ENCODE measurements around the gene CPN2.

Gene CPN2

GRCh38 chr3:194380326-194380725 is 29.2 kb upstream of the CPN2 start:
- H3F3A ChIP-seq (ENCODE audit: insufficient read depth): no peaks in the 10 kb centered on the region
- no peaks in the 10 kb centered on the region for H3K36me3 ChIP-seq (ENCODE audit: low read length)
- no peak overlapping the region for H3K4me3 ChIP-seq (ENCODE audit: insufficient read depth, low read length, poor library complexity, severe bottlenecking)
- no peak overlapping the region for H3K9ac ChIP-seq (ENCODE audit: low read length)
- H3K9me3 ChIP-seq (ENCODE audit: insufficient read depth, low read length): no peaks in the 10 kb centered on the region
- H4K20me1 ChIP-seq (ENCODE audit: low read depth, low read length): no peaks in the 10 kb centered on the region
- H3K4me2 ChIP-seq (ENCODE audit: low read depth, low read length, poor library complexity, severe bottlenecking): no peak overlapping the region
- H3K27me3 ChIP-seq (ENCODE audit: low read length): no peaks in the 10 kb centered on the region
- H2AFZ ChIP-seq (ENCODE audit: low read depth, low read length, severe bottlenecking): no peak overlapping the region
- TF ChIP-seq CTCF (IDR thresholded peaks at IDR 0.05; ENCODE audit: insufficient read depth, low read length, poor library complexity, severe bottlenecking): no peak
- TF ChIP-seq EZH2phosphoT487 (conservative IDR thresholded peaks at IDR 0.05; ENCODE audit: low read length): no peak
- H3K9me2 ChIP-seq (replicated peaks; ENCODE audit: insufficient read depth, low read length): no peaks in the 10 kb centered on the region
- no peak overlapping the region for H3K27ac ChIP-seq (ENCODE audit: low read depth, low read length)
- H3K79me2 ChIP-seq (ENCODE audit: insufficient read depth, low read length): no peaks in the 10 kb centered on the region

- no peak overlapping the region for H3K4me2 ChIP-seq (ENCODE audit: low read depth, low read length, poor library complexity, severe bottlenecking)
- H3K27ac ChIP-seq (ENCODE audit: low read depth, low read length): no peak overlapping the region
- no peaks in the 10 kb centered on the region for H3K36me3 ChIP-seq (ENCODE audit: low read length)
- no peak overlapping the region for H2AFZ ChIP-seq (ENCODE audit: low read depth, low read length, severe bottlenecking)
- no peaks in the 10 kb centered on the region for H3K9me3 ChIP-seq (ENCODE audit: insufficient read depth, low read length)
- no peak overlapping the region for H3K4me3 ChIP-seq (ENCODE audit: insufficient read depth, low read length, poor library complexity, severe bottlenecking)
- no peaks in the 10 kb centered on the region for H4K20me1 ChIP-seq (ENCODE audit: low read depth, low read length)
- TF ChIP-seq CTCF (IDR thresholded peaks at IDR 0.05; ENCODE audit: insufficient read depth, low read length, poor library complexity, severe bottlenecking) (no peak), EZH2phosphoT487 (conservative IDR thresholded peaks at IDR 0.05; ENCODE audit: low read length) (no peak)
- no peaks in the 10 kb centered on the region for H3K27me3 ChIP-seq (ENCODE audit: low read length)
- no peaks in the 10 kb centered on the region for H3F3A ChIP-seq (ENCODE audit: insufficient read depth)
- no peaks in the 10 kb centered on the region for H3K79me2 ChIP-seq (ENCODE audit: insufficient read depth, low read length)
- H3K9me2 ChIP-seq (replicated peaks; ENCODE audit: insufficient read depth, low read length): no peaks in the 10 kb centered on the region
- no peak overlapping the region for H3K9ac ChIP-seq (ENCODE audit: low read length)
These were observed 28.5 kb upstream of the CPN2 start for GRCh38 chr3:194379651-194380050.

- Histone ChIP-seq H3K79me2 (ENCODE audit: insufficient read depth, low read length) (no peaks in the 10 kb centered on the region), H4K20me1 (ENCODE audit: low read depth, low read length) (no peaks in the 10 kb centered on the region), H3K9me3 (ENCODE audit: insufficient read depth, low read length) (no peaks in the 10 kb centered on the region), H3K4me2 (ENCODE audit: low read depth, low read length, poor library complexity, severe bottlenecking) (no peak overlapping the region), H3F3A (ENCODE audit: insufficient read depth) (no peaks in the 10 kb centered on the region), H3K36me3 (ENCODE audit: low read length) (no peaks in the 10 kb centered on the region), H3K9ac (ENCODE audit: low read length) (no peak overlapping the region), H3K9me2 (replicated peaks; ENCODE audit: insufficient read depth, low read length) (no peaks in the 10 kb centered on the region), H3K27me3 (ENCODE audit: low read length) (no peaks in the 10 kb centered on the region), H3K4me3 (ENCODE audit: insufficient read depth, low read length, poor library complexity, severe bottlenecking) (no peak overlapping the region), H2AFZ (ENCODE audit: low read depth, low read length, severe bottlenecking) (no peak overlapping the region), H3K27ac (ENCODE audit: low read depth, low read length) (no peak overlapping the region)
- TF ChIP-seq CTCF (IDR thresholded peaks at IDR 0.05; ENCODE audit: insufficient read depth, low read length, poor library complexity, severe bottlenecking) (no peak), EZH2phosphoT487 (conservative IDR thresholded peaks at IDR 0.05; ENCODE audit: low read length) (no peak)
These were observed 28.1 kb upstream of the CPN2 start for GRCh38 chr3:194379231-194379630.
